Measurements from ENCODE around the gene PURB. TPM values are rescaled to one million over a fixed set of nuclear protein-coding genes. Genes with fewer than 3 reads are reported as not detected.
"Not testable (repeated sequence)": the region's sequence is repeated elsewhere in the genome, so short reads cannot be mapped to it uniquely, and the experiment has no call there.

Gene PURB
- total RNA-seq, 4 donors from 2014 or later = 20.9 to 32.1 (median 24.2) TPM

DNA sequence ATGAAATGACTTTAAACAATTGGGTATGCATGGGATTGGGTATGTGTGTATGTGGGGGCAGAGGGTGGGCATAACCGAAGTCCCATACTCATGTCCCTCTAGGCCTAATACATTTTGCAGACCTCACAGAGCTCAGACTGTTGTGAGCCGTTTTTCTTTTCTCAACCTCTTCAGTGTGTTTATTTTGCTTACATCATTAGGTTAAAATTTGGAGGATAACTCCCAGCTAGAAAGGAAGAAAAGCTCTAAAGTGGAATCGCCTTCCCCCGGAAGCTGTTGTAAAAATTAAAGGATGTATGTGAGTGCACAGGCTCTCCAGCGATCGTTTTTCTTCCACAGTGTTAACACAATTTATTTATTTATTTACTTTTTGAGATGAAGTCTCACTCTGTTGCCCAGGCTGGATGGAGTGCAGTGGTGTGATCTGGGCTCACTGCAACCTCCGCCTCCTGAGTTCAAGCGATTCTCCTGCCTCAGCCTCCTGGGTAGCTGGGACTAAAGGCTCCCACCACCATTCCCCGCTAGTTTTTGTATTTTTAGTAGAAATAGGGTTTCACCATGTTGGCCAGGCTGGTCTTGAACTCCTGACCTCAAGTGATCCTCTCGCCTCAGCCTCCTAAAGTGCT, 36.0 kb downstream of the PURB start:
- TF ChIP-seq, protein P1, sequence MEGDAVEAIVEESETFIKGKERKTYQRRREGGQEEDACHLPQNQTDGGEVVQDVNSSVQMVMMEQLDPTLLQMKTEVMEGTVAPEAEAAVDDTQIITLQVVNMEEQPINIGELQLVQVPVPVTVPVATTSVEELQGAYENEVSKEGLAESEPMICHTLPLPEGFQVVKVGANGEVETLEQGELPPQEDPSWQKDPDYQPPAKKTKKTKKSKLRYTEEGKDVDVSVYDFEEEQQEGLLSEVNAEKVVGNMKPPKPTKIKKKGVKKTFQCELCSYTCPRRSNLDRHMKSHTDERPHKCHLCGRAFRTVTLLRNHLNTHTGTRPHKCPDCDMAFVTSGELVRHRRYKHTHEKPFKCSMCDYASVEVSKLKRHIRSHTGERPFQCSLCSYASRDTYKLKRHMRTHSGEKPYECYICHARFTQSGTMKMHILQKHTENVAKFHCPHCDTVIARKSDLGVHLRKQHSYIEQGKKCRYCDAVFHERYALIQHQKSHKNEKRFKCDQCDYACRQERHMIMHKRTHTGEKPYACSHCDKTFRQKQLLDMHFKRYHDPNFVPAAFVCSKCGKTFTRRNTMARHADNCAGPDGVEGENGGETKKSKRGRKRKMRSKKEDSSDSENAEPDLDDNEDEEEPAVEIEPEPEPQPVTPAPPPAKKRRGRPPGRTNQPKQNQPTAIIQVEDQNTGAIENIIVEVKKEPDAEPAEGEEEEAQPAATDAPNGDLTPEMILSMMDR (IDR thresholded peaks at IDR 0.05) = no peak
- no peak for DNase-seq (ENCODE audit: low spot score)
- no peak for ATAC-seq (ENCODE audit: low FRiP score)

DNA sequence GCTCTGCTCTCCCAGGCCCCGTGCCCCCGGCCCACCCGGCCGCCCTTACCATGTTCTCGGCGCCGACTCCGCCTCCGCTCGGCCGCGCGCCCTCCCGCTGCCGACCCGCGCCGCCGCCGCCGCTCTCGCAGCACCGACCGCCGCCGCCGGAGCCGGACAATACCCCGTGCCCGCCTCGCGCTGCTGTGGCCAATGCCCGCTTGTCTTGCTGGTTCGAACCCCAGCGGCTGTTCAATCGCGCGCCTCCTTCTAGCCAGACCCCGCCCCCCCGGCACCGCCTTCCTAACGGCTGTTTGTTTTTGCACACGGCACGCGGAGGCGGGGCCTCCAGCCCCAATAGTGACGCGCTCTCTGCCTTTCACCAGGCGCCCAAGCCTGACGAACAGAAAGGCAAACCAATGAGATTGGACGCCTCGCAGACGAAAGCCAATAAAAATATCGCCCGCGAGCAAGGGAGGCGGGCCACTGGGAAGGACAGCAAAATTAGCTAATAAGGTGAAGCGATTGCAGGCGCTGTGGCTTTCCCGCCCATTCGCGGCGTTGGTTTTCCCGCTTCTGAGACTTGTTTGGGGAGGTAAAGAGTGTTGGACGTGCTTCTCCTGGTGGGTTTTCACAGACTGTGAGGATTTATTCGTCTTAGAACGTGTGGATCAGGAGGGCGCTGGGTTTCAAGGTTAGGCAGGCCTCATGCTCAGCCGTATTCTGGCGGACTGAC, 37.3 kb downstream of the PURB start, which contains the start of gene H2AZ2:
Gene H2AZ2, minus strand, starts transcription at position 168 of the 715 bp plus-strand sequence. Its CDS starts 116 bp downstream, at position 52.
- TF ChIP-seq, protein P1 (IDR thresholded peaks at IDR 0.05) = no peak
- ATAC-seq (ENCODE audit: low FRiP score) (peak; percentile 98), DNase-seq (ENCODE audit: low spot score) (peak; percentile 97)

DNA sequence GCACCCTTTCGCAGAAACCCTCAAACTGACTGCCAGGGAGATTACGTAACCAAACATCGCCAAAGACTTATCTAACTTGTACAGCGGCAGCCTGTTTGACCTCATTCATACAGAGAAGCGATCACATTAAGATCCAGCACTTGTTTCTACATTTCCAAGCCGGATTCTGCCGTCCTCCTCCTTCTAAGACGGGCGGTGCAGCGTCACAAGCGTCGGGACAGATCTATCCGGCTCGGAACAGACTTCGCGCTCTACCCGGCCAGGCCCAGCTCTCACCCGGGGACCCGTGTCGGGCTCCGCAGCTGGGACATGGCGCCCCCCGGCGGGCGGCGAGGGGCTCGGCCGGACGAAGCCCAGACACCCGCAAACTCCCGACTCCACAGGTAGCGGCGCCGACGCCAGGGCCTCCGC, 37.8 kb downstream of the PURB start:
- peak; percentile 74 for DNase-seq (ENCODE audit: low spot score)
- TF ChIP-seq, protein P1 (IDR thresholded peaks at IDR 0.05) = peak in 2 of 3 donors; percentile 22 to 89
- ATAC-seq (ENCODE audit: low FRiP score) = peak; percentile 93

- ATAC-seq (ENCODE audit: low FRiP score) (no peak), DNase-seq (ENCODE audit: low spot score) (no peak)
- TF ChIP-seq, protein P1 (IDR thresholded peaks at IDR 0.05) = no peak
Measured at GRCh38 chr7:44846816-44847508, 38.4 kb downstream of the PURB start.

GRCh38 chr7:44846390-44846789, 38.9 kb downstream of the PURB start:
- not testable (repeated sequence) for DNase-seq (ENCODE audit: low spot score); ATAC-seq (ENCODE audit: low FRiP score)

- TF ChIP-seq, protein P1 (IDR thresholded peaks at IDR 0.05) = no peak
- DNase-seq (ENCODE audit: low spot score) = no peak
- ATAC-seq (ENCODE audit: low FRiP score) = no peak
Measured at GRCh38 chr7:44845451-44845850, 39.9 kb downstream of the PURB start.

- DNase-seq (ENCODE audit: low spot score); ATAC-seq (ENCODE audit: low FRiP score): not testable (repeated sequence)
Measured at GRCh38 chr7:44843440-44843839, 41.9 kb downstream of the PURB start.

GRCh38 chr7:44842675-44843074, 42.7 kb downstream of the PURB start:
- DNase-seq (ENCODE audit: low spot score); ATAC-seq (ENCODE audit: low FRiP score): not testable (repeated sequence)

All from omental fat pad (tissue), 4 donors.